ENCODE results near the gene SFI1. TPM values are rescaled to one million over a fixed set of nuclear protein-coding genes. Genes with fewer than 3 reads are reported as not detected.
"Not testable (repeated sequence)": the region's sequence is repeated elsewhere in the genome, so short reads cannot be mapped to it uniquely, and the experiment has no call there.

SFI1 gene
- total RNA-seq, 2 experiments from 2014 or later, result 227 to 240 TPM

GRCh38 chr22:31520051-31520450 lies 23.7 kb downstream of the SFI1 start:
- intact Hi-C loops (cut with micrococcal nuclease), result loop anchor here (1.0 kb wide), 1 partner anchor 23 kb away; no protein-coding TSS in a partner anchor

GRCh38 chr22:31524132-31524531 lies 27.8 kb downstream of the SFI1 start:
- Mint-ChIP-seq H3K4me1 (ENCODE audit: low read depth) (peaks cover 62% of the 10 kb centered on the region), H3K4me3 (peak overlapping the region; percentile 37), H3K27ac (peak overlapping the region; percentile 96), H3K36me3 (peaks cover 53% of the 10 kb centered on the region)
- CTCF ChIA-PET, result interaction anchor here (0.8 kb wide), 1 partner anchor 147 kb away, joined by 3 read pairs; no protein-coding TSS in a partner anchor
- POLR2A ChIA-PET, result interaction anchor here (0.6 kb wide), 2 partner anchors 10 to 21 kb away, joined by 4 read pairs; no protein-coding TSS in a partner anchor
- DNase-seq, H3K27me3 Mint-ChIP-seq, H3K9me3 Mint-ChIP-seq: not testable (repeated sequence)
- intact Hi-C loops (cut with micrococcal nuclease), result loop anchor here (1.0 kb wide), 1 partner anchor 28 kb away; the partner anchor contains the start of gene SFI1

More at GRCh38 chr22:31520051-31520450, 23.7 kb downstream of the SFI1 start:
- H3K4me1 Mint-ChIP-seq (ENCODE audit: low read depth), result peaks cover 60% of the 10 kb centered on the region
- H3K27me3 Mint-ChIP-seq, result no peaks in the 10 kb centered on the region
- POLR2A ChIA-PET, result interaction anchor here (0.9 to 2.6 kb wide), 2 partner anchors 10 to 17 kb away, joined by 3 to 12 read pairs; no protein-coding TSS in a partner anchor
- no peak overlapping the region for H3K4me3 Mint-ChIP-seq
- H3K36me3 Mint-ChIP-seq, result peaks cover 40% of the 10 kb centered on the region
- peak overlapping the region; percentile 34 for H3K27ac Mint-ChIP-seq
- CTCF ChIA-PET, result interaction anchor here (1.3 kb wide), 1 partner anchor 17 kb away, joined by 3 read pairs; no protein-coding TSS in a partner anchor
- DNase-seq, result no peak
- H3K9me3 Mint-ChIP-seq, result peaks cover under 1% of the 10 kb centered on the region

- peak overlapping the region; percentile 96 for H3K27ac Mint-ChIP-seq
- intact Hi-C loops (cut with micrococcal nuclease), result loop anchor here (1.0 kb wide), 2 partner anchors 11 to 56 kb away; no protein-coding TSS in a partner anchor
- H3K4me3 Mint-ChIP-seq, result peak overlapping the region; percentile 45
- peaks cover 10% of the 10 kb centered on the region for H3K9me3 Mint-ChIP-seq
- POLR2A ChIA-PET, result interaction anchor here (1.1 to 4.6 kb wide), 3 partner anchors 11 to 104 kb away, joined by 3 to 37 read pairs (median 3); no protein-coding TSS in a partner anchor
- DNase-seq, result peak; percentile 76
- peaks cover 62% of the 10 kb centered on the region for H3K36me3 Mint-ChIP-seq
- H3K27me3 Mint-ChIP-seq, result no peaks in the 10 kb centered on the region
- H3K4me1 Mint-ChIP-seq (ENCODE audit: low read depth), result peaks cover 64% of the 10 kb centered on the region
- CTCF ChIA-PET, result interaction anchor here (1.1 to 1.5 kb wide), 2 partner anchors 10 to 11 kb away, joined by 3 to 4 read pairs; no protein-coding TSS in a partner anchor
Observed at GRCh38 chr22:31526270-31526669, 29.9 kb downstream of the SFI1 start.

- ChIA-PET CTCF (no interaction called here), POLR2A (no interaction called here)
- Mint-ChIP-seq H3K4me1 (ENCODE audit: low read depth) (peaks cover 59% of the 10 kb centered on the region), H3K36me3 (peaks cover 50% of the 10 kb centered on the region), H3K4me3 (no peak overlapping the region), H3K27me3 (no peaks in the 10 kb centered on the region), H3K9me3 (peaks cover 2% of the 10 kb centered on the region), H3K27ac (peak overlapping the region; percentile 83)
- DNase-seq, result no peak
- intact Hi-C loops (cut with micrococcal nuclease), result no loop called here
Observed at GRCh38 chr22:31530823-31531195, 34.5 kb downstream of the SFI1 start.

GRCh38 chr22:31532060-31532459 lies 35.7 kb downstream of the SFI1 start:
- H3K9me3 Mint-ChIP-seq, result no peaks in the 10 kb centered on the region
- no peak for DNase-seq
- CTCF ChIA-PET, result no interaction called here
- peaks cover 58% of the 10 kb centered on the region for H3K4me1 Mint-ChIP-seq (ENCODE audit: low read depth)
- intact Hi-C loops (cut with micrococcal nuclease), result no loop called here
- H3K36me3 Mint-ChIP-seq, result peaks cover 42% of the 10 kb centered on the region
- no peak overlapping the region for H3K4me3 Mint-ChIP-seq
- peak overlapping the region; percentile 64 for H3K27ac Mint-ChIP-seq
- H3K27me3 Mint-ChIP-seq, result no peaks in the 10 kb centered on the region
- POLR2A ChIA-PET, result interaction anchor here (1.3 kb wide), 1 partner anchor 43 kb away, joined by 3 read pairs; no protein-coding TSS in a partner anchor

GRCh38 chr22:31533374-31533773 lies 37.0 kb downstream of the SFI1 start:
- ChIA-PET POLR2A (interaction anchor here (1.3 kb wide), 1 partner anchor 45 kb away, joined by 3 read pairs; no protein-coding TSS in a partner anchor), CTCF (no interaction called here)
- Mint-ChIP-seq H3K9me3 (no peaks in the 10 kb centered on the region), H3K4me3 (no peak overlapping the region), H3K36me3 (peaks cover 39% of the 10 kb centered on the region), H3K27me3 (no peaks in the 10 kb centered on the region), H3K4me1 (ENCODE audit: low read depth) (peaks cover 68% of the 10 kb centered on the region), H3K27ac (peak overlapping the region; percentile 64)
- DNase-seq, result no peak
- intact Hi-C loops (cut with micrococcal nuclease), result no loop called here

GRCh38 chr22:31537019-31537535 lies 40.7 kb downstream of the SFI1 start:
- CTCF ChIA-PET, result interaction anchor here (0.8 to 1.4 kb wide), 3 partner anchors 9 to 16 kb away, joined by 3 to 4 read pairs (median 3); no protein-coding TSS in a partner anchor
- Mint-ChIP-seq H3K27me3 (no peaks in the 10 kb centered on the region), H3K9me3 (no peaks in the 10 kb centered on the region), H3K4me1 (ENCODE audit: low read depth) (peaks cover 69% of the 10 kb centered on the region), H3K4me3 (peak overlapping the region; percentile 2), H3K27ac (peak overlapping the region; percentile 97), H3K36me3 (peaks cover 36% of the 10 kb centered on the region)
- POLR2A ChIA-PET, result interaction anchor here (0.6 to 6.3 kb wide), 8 partner anchors 9 to 124 kb away, joined by 3 to 37 read pairs (median 4); partner anchors contain the start of genes EIF4ENIF1 and SFI1
- DNase-seq, result peak; percentile 80
- intact Hi-C loops (cut with micrococcal nuclease), result loop anchor here (1.0 to 5.0 kb wide), 5 partner anchors 11 to 245 kb away; partner anchors contain the start of genes PATZ1 and PIK3IP1

- Mint-ChIP-seq H3K27ac (peak overlapping the region; percentile 97), H3K4me1 (ENCODE audit: low read depth) (peaks cover 59% of the 10 kb centered on the region), H3K27me3 (no peaks in the 10 kb centered on the region), H3K36me3 (peaks cover 29% of the 10 kb centered on the region), H3K4me3 (peak overlapping the region; percentile 48), H3K9me3 (no peaks in the 10 kb centered on the region)
- CTCF ChIA-PET, result interaction anchor here (0.6 to 1.4 kb wide), 2 partner anchors 18 to 22 kb away, joined by 3 to 6 read pairs; no protein-coding TSS in a partner anchor
- DNase-seq, result peak; percentile 74
- POLR2A ChIA-PET, result interaction anchor here (0.6 to 6.3 kb wide), 6 partner anchors 12 to 48 kb away, joined by 3 to 37 read pairs (median 8); partner anchors contain the start of gene EIF4ENIF1
- intact Hi-C loops (cut with micrococcal nuclease), result loop anchor here (1.0 to 5.0 kb wide), 3 partner anchors 8 to 247 kb away; partner anchors contain the start of genes PATZ1 and PIK3IP1
Observed at GRCh38 chr22:31538815-31539214, 42.5 kb downstream of the SFI1 start.

GRCh38 chr22:31540166-31540565 lies 43.8 kb downstream of the SFI1 start:
- Mint-ChIP-seq H3K27ac (peak overlapping the region; percentile 72), H3K36me3 (peaks cover 28% of the 10 kb centered on the region), H3K4me1 (ENCODE audit: low read depth) (peaks cover 59% of the 10 kb centered on the region)
- H3K4me3 Mint-ChIP-seq; H3K27me3 Mint-ChIP-seq; H3K9me3 Mint-ChIP-seq; intact Hi-C loops (cut with micrococcal nuclease): not testable (repeated sequence)
- ChIA-PET CTCF (interaction anchor here (1.4 kb wide), 1 partner anchor 16 kb away, joined by 6 read pairs; no protein-coding TSS in a partner anchor), POLR2A (interaction anchor here (1.9 to 6.3 kb wide), 3 partner anchors 11 to 50 kb away, joined by 4 to 37 read pairs (median 31); partner anchors contain the start of gene EIF4ENIF1)
- DNase-seq, result peak; percentile 46

- ChIA-PET POLR2A (no interaction called here), CTCF (no interaction called here)
- H3K27me3 Mint-ChIP-seq, result no peaks in the 10 kb centered on the region
- peak overlapping the region; percentile 72 for H3K27ac Mint-ChIP-seq
- peak; percentile 54 for DNase-seq
- peaks cover 55% of the 10 kb centered on the region for H3K4me1 Mint-ChIP-seq (ENCODE audit: low read depth)
- no peaks in the 10 kb centered on the region for H3K9me3 Mint-ChIP-seq
- H3K36me3 Mint-ChIP-seq, result peaks cover 29% of the 10 kb centered on the region
- intact Hi-C loops (cut with micrococcal nuclease), result no loop called here
- no peak overlapping the region for H3K4me3 Mint-ChIP-seq
Observed at GRCh38 chr22:31540966-31541365, 44.6 kb downstream of the SFI1 start.

- Mint-ChIP-seq H3K4me3 (no peak overlapping the region), H3K4me1 (ENCODE audit: low read depth) (peaks cover 35% of the 10 kb centered on the region), H3K27ac (peak overlapping the region; percentile 58), H3K9me3 (peaks cover 3% of the 10 kb centered on the region), H3K36me3 (peaks cover 37% of the 10 kb centered on the region), H3K27me3 (no peaks in the 10 kb centered on the region)
- POLR2A ChIA-PET, result interaction anchor here (0.6 kb wide), 1 partner anchor 86 kb away, joined by 3 read pairs; no protein-coding TSS in a partner anchor
- CTCF ChIA-PET, result interaction anchor here (0.7 to 1.3 kb wide), 3 partner anchors 12 to 60 kb away, joined by 3 to 6 read pairs (median 6); no protein-coding TSS in a partner anchor
- intact Hi-C loops (cut with micrococcal nuclease), result no loop called here
- DNase-seq, result no peak
Observed at GRCh38 chr22:31544481-31545480, 48.4 kb downstream of the SFI1 start.

All from activated CD4-positive, alpha-beta memory T cell treated with anti-CD3 and anti-CD28 coated beads for 36 hours (primary cell).